Measurements from ENCODE around the gene MYO10.

- TF ChIP-seq CTCF (IDR thresholded peaks at IDR 0.05) (no peak), POLR2A (IDR thresholded peaks at IDR 0.05) (no peak), POLR2AphosphoS5 (IDR thresholded peaks at IDR 0.05) (no peak)
Measured at GRCh38 chr5:16772556-16772955, 163.5 kb downstream of the MYO10 start.
